ENCODE results near the gene CNTN4. TPM values are rescaled to one million over a fixed set of nuclear protein-coding genes. Genes with fewer than 3 reads are reported as not detected.

Gene CNTN4
- total RNA-seq, 1 experiment from 2014 or later, result 51.3 TPM

DNA sequence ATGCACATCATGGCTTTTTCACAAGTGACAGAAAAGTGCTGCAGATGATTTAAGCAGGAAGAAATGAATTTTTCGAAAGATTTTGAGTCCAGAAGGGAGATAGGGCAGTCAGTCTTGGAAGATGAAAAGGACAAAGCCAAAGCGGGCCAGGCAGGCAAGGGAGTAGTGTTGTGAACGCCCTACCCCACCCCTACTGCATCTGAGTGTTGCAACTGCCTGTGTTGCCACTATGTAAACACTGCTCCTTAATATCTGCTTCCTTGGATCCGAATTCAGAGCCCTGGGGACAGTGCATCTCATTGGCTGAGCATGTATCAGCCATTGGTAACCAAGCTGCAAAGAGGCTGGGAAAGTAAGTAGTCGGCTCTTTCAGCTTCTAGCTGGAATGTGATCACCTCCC is 39.0 kb downstream of the CNTN4 start:
- TF ChIP-seq, protein P1, sequence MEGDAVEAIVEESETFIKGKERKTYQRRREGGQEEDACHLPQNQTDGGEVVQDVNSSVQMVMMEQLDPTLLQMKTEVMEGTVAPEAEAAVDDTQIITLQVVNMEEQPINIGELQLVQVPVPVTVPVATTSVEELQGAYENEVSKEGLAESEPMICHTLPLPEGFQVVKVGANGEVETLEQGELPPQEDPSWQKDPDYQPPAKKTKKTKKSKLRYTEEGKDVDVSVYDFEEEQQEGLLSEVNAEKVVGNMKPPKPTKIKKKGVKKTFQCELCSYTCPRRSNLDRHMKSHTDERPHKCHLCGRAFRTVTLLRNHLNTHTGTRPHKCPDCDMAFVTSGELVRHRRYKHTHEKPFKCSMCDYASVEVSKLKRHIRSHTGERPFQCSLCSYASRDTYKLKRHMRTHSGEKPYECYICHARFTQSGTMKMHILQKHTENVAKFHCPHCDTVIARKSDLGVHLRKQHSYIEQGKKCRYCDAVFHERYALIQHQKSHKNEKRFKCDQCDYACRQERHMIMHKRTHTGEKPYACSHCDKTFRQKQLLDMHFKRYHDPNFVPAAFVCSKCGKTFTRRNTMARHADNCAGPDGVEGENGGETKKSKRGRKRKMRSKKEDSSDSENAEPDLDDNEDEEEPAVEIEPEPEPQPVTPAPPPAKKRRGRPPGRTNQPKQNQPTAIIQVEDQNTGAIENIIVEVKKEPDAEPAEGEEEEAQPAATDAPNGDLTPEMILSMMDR (IDR thresholded peaks at IDR 0.05; ENCODE audit: insufficient read depth in 1 of 2, low read depth in 1 of 2, low read length in 1 of 2, severe bottlenecking in 1 of 2, unreplicated experiment in 1 of 2), result no peak

DNA sequence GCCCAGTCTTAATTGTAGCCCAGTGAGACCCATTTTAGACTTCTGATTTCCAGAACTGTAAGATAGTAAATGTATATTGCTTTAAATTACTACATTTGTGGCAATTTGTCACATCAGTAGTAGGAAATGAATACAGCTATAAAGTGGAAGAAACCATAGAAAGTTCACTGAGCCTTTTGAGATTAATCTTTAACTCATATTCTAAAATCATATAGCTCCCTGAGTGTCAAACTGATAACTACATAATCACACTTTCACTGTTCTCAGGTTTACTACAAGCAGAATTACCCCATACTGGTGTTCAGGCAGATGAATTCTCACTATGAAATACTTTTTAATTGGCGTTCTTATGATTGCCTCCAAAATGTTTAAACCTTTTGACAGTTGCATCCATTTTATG is 42.8 kb downstream of the CNTN4 start:
- H3K27ac Mint-ChIP-seq (ENCODE audit: unreplicated experiment), result no peak overlapping the region
- TF ChIP-seq, protein P1 (IDR thresholded peaks at IDR 0.05; ENCODE audit: insufficient read depth in 1 of 2, low read depth in 1 of 2, low read length in 1 of 2, severe bottlenecking in 1 of 2, unreplicated experiment in 1 of 2), result no peak
- Histone ChIP-seq H3K9me3 (no peaks in the 10 kb centered on the region; the same call in 1 of the 2 replicates), H3K4me1 (no peaks in the 10 kb centered on the region), H3K36me3 (ENCODE audit: control insufficient read depth, insufficient read depth, low read length) (no peaks in the 10 kb centered on the region), H3K4me3 (ENCODE audit: low read depth, low read length) (no peak overlapping the region), H3K27me3 (replicated peaks; ENCODE audit: control insufficient read depth, insufficient read depth, low read length) (no peaks in the 10 kb centered on the region)
- CTCF ChIA-PET, result no interaction called here
- H3K36me3 Mint-ChIP-seq (ENCODE audit: insufficient read depth, unreplicated experiment), result peaks cover 20% of the 10 kb centered on the region
- no peak for DNase-seq
- POLR2A ChIA-PET, result no interaction called here
- no peaks in the 10 kb centered on the region for H3K27me3 Mint-ChIP-seq (ENCODE audit: insufficient read depth, unreplicated experiment)
- intact Hi-C loops (cut with micrococcal nuclease; ENCODE audit: unreplicated experiment), result no loop called here
- H3K9me3 Mint-ChIP-seq (ENCODE audit: unreplicated experiment), result peaks cover 15% of the 10 kb centered on the region
- no TSS peak for BruUV-seq (replicated peaks)
- no peak overlapping the region for H3K4me3 Mint-ChIP-seq (ENCODE audit: unreplicated experiment)
- H3K4me1 Mint-ChIP-seq (ENCODE audit: low read depth, unreplicated experiment), result peaks cover 13% of the 10 kb centered on the region

More for the DNA sequence above, 39.0 kb downstream of the CNTN4 start:
- Histone ChIP-seq H3K4me1 (peaks cover 26% of the 10 kb centered on the region), H3K9me3 (no peaks in the 10 kb centered on the region; the same call in 1 of the 2 replicates), H3K4me3 (ENCODE audit: low read depth, low read length) (no peak overlapping the region), H3K27me3 (replicated peaks; ENCODE audit: control insufficient read depth, insufficient read depth, low read length) (no peaks in the 10 kb centered on the region), H3K36me3 (ENCODE audit: control insufficient read depth, insufficient read depth, low read length) (no peaks in the 10 kb centered on the region; the same call in none of the 2 replicates)
- H3K27me3 Mint-ChIP-seq (ENCODE audit: insufficient read depth, unreplicated experiment), result no peaks in the 10 kb centered on the region
- H3K4me3 Mint-ChIP-seq (ENCODE audit: unreplicated experiment), result no peak overlapping the region
- POLR2A ChIA-PET, result interaction anchor here (0.6 kb wide), 1 partner anchor 256 kb away, joined by 3 read pairs; no protein-coding TSS in a partner anchor
- intact Hi-C loops (cut with micrococcal nuclease; ENCODE audit: unreplicated experiment), result no loop called here
- H3K9me3 Mint-ChIP-seq (ENCODE audit: unreplicated experiment), result peaks cover 15% of the 10 kb centered on the region
- no peak for DNase-seq
- BruUV-seq (replicated peaks), result no TSS peak
- peaks cover 38% of the 10 kb centered on the region for H3K4me1 Mint-ChIP-seq (ENCODE audit: low read depth, unreplicated experiment)
- H3K27ac Mint-ChIP-seq (ENCODE audit: unreplicated experiment), result no peak overlapping the region
- peaks cover 31% of the 10 kb centered on the region for H3K36me3 Mint-ChIP-seq (ENCODE audit: insufficient read depth, unreplicated experiment)
- CTCF ChIA-PET, result no interaction called here

DNA sequence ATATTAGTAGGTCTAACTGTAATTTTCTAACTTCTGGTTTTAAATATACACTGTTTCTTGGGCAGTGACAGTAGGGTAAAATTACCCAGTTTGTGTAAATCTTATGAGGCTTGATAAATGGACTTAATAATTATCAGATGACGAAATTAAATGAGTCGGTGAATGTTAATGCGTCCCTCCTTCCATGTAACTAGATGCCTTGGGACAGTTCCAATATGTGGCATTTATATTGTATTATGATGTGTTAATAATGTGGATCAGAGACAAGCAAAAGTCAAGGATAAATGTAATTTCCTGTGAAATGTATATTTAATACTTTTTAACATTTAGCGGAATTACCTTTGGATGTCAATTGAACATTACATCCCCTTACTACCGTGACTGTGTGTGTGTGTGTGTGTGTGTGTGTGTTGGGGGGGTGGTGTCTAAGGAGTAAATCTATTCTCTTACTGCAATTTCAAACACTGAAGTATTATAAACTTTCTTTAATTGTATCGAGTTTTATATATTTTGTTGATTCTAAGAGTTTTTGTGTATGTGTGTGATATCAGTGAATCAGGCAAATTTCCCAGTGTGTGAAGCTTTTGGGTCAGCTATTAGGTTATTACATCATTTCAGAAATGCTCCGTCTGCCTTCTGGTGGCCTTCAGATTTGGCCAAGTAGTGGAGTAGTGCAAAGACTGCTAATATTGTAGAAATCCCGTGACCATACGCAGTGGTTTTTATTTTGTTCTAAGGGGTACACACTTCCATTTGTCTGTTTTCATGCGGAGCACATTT is 50.1 kb downstream of the CNTN4 start:
- peaks cover 12% of the 10 kb centered on the region for H3K36me3 Mint-ChIP-seq (ENCODE audit: insufficient read depth, unreplicated experiment)
- TF ChIP-seq, protein P1 (IDR thresholded peaks at IDR 0.05; ENCODE audit: insufficient read depth in 1 of 2, low read depth in 1 of 2, low read length in 1 of 2, severe bottlenecking in 1 of 2, unreplicated experiment in 1 of 2), result no peak
- H3K27me3 Mint-ChIP-seq (ENCODE audit: insufficient read depth, unreplicated experiment), result no peaks in the 10 kb centered on the region
- H3K4me3 Mint-ChIP-seq (ENCODE audit: unreplicated experiment), result no peak overlapping the region
- no peaks in the 10 kb centered on the region for H3K27me3 ChIP-seq (replicated peaks; ENCODE audit: control insufficient read depth, insufficient read depth, low read length)
- intact Hi-C loops (cut with micrococcal nuclease; ENCODE audit: unreplicated experiment), result no loop called here
- H3K4me1 Mint-ChIP-seq (ENCODE audit: low read depth, unreplicated experiment), result no peaks in the 10 kb centered on the region
- no peaks in the 10 kb centered on the region for H3K36me3 ChIP-seq (ENCODE audit: control insufficient read depth, insufficient read depth, low read length)
- no peaks in the 10 kb centered on the region for H3K4me1 ChIP-seq
- DNase-seq, result no peak
- POLR2A ChIA-PET, result interaction anchor here (0.6 kb wide), 1 partner anchor 91 kb away, joined by 4 read pairs; no protein-coding TSS in a partner anchor
- CTCF ChIA-PET, result interaction anchor here (0.6 kb wide), 1 partner anchor 875 kb away, joined by 3 read pairs; no protein-coding TSS in a partner anchor
- no TSS peak for BruUV-seq (replicated peaks)
- no peak overlapping the region for H3K27ac Mint-ChIP-seq (ENCODE audit: unreplicated experiment)
- no peaks in the 10 kb centered on the region for H3K9me3 ChIP-seq
- H3K9me3 Mint-ChIP-seq (ENCODE audit: unreplicated experiment), result no peaks in the 10 kb centered on the region
- no peak overlapping the region for H3K4me3 ChIP-seq (ENCODE audit: low read depth, low read length)
